GM12891 (cell line): ENCODE data around the gene KIAA1328.

Experiments used
- DNase-seq: peaks from one replicate; pipeline ENCODE4 v3.0.0; 2011; ENCODE audit warnings: low spot score; ENCODE audit not compliant: insufficient read length
- FAIRE-seq: peaks from 2 replicates; lab custom pipeline; 2011; peaks lifted over from hg19 to GRCh38; lab: Jason Lieb, UNC
- PAX5 ChIP-seq: IDR thresholded peaks from 2 replicates; pipeline ENCODE4 v1.6.1; 2011; ENCODE audit warnings: low read length, moderate library complexity, mild to moderate bottlenecking; ENCODE audit not compliant: insufficient read depth, severe bottlenecking
- POLR2A ChIP-seq: IDR thresholded peaks from 2 replicates; pipeline ENCODE4 v1.6.1; 2011; ENCODE audit warnings: low read depth, low read length, control low read depth
- POLR2AphosphoS5 ChIP-seq: IDR thresholded peaks from 2 replicates; pipeline ENCODE4 v1.6.1; 2011; ENCODE audit warnings: low read depth, low read length, control low read depth
- POU2F2 ChIP-seq: IDR thresholded peaks from 2 replicates; pipeline ENCODE4 v1.6.1; 2011; ENCODE audit warnings: low read depth, mild to moderate bottlenecking, control low read depth, low read length, moderate library complexity
- SPI1 ChIP-seq: IDR thresholded peaks from 2 replicates; pipeline ENCODE4 v1.6.1; 2011; ENCODE audit warnings: low read depth, low read length, control low read depth
- TAF1 ChIP-seq: IDR thresholded peaks from 2 replicates; pipeline ENCODE4 v1.6.1; 2011; ENCODE audit warnings: low read depth, low read length, control low read depth

The KIAA1328 gene

GRCh38 chr18:36963464-36963863 lies 134.5 kb downstream of the KIAA1328 start:
- no peak for TF ChIP-seq PAX5
- no peak for DNase-seq
- no peak for FAIRE-seq

GRCh38 chr18:36974686-36975085 lies 145.8 kb downstream of the KIAA1328 start:
- TF ChIP-seq SPI1, result no peak
- TF ChIP-seq TAF1, result no peak
- no peak for TF ChIP-seq POU2F2
- TF ChIP-seq POLR2A, result no peak
- no peak for TF ChIP-seq PAX5
- no peak for TF ChIP-seq POLR2AphosphoS5
- DNase-seq, result no peak
- FAIRE-seq, result no peak

GRCh38 chr18:36977121-36977520 lies 148.2 kb downstream of the KIAA1328 start:
- FAIRE-seq, result no peak
- TF ChIP-seq POLR2AphosphoS5 (no peak), POU2F2 (no peak), POLR2A (no peak)
- DNase-seq, result no peak

DNA sequence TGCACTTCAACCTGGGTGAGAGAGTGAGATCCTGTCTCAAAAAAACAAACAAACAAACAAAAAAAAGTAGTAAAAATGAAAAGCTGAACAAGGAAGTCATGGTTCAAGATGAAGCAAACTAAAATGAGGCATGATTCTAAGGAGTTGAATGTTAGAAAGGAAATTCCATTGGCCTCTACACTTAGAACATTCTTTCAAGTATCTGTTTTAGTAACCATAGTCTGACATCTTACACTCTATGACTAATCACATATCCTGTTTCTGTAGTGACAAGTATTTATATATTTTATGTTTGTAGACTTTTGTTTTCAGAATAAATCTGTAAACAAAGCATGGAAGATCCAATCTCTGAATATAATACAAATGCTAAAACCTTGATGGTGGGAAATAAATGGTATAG lies 164.1 kb downstream of the KIAA1328 start:
- TF ChIP-seq TAF1 (no peak), POU2F2 (no peak), POLR2A (no peak), PAX5 (no peak), POLR2AphosphoS5 (no peak), SPI1 (no peak)
- DNase-seq, result no peak
- FAIRE-seq, result no peak

GRCh38 chr18:37006742-37007141 lies 177.8 kb downstream of the KIAA1328 start:
- no peak for TF ChIP-seq SPI1
- FAIRE-seq (no peak), DNase-seq (no peak)

DNA sequence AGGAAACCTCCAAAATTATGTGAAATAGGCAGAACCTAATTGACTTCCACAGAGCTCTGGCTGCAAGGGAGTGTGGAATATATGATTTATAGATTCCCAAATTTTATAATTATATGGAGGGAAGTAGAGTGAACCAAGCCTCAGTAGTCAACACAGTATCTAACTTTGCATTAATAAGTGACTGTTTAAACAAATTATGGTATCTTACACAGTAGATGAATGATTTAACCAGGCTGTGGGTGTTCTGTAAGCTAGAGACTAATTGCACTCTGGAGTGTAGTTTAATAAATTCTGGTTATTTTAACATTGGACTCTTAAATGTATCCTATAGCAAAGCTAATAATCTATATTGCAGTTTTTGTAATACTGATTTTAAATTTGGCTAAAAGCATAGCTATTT lies 183.5 kb downstream of the KIAA1328 start:
- TF ChIP-seq PAX5 (no peak), SPI1 (no peak), POLR2A (no peak), POLR2AphosphoS5 (no peak), POU2F2 (no peak), TAF1 (no peak)
- DNase-seq (no peak), FAIRE-seq (no peak)

DNA sequence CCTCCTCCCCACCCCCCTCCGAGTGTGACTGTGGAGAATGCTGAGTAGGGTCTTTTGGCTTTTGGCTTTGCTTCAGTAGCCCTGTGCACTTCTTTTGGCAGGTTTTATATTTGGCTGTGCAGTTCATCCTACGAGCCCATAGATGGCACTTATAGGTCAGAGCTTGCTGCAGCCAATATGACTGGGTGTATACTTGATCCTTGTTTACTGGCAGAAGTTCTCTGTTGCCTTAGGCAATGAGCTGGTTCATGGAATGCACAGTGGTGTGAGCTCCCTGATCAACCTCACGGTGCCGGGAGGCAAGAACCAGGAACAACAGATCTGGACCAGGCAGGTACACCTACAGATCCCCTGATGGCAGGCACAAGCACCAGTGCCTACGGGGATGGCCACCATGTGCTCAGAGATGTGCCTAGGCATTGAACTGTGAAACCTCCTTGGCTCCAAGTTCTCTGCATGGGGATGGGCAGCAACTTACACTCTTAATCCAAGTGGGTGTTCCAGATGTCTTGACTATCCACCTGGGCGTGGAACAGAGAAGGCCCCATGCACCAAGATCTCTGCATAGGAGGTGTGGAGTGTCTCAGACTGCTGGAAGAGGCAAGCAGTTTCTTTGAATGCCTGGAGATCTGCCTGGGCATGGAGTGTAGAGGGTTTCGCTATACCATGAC lies 190.4 kb downstream of the KIAA1328 start:
- no peak for FAIRE-seq
- TF ChIP-seq POLR2AphosphoS5 (no peak), POU2F2 (no peak)
- DNase-seq, result no peak

DNA sequence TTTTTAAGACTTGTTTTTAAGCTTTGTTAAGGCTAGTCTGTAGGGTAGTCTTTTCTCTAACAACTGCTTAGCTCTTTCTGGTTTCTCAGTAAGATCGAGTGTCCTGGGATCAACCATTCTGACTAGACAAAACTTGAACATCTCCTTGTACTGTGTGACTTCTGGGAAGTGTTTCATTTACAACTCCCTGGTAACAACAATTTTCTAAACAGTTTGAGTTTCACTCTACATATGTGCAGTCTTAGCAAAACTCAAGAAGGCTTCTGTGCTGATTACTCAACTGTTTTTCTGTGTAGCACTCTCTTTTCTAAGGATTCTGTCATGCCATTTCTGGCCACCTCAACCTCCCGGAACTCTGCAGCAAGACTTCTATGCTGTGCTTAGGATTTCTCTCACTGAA lies 204.5 kb downstream of the KIAA1328 start:
- TF ChIP-seq POU2F2, result no peak
- TF ChIP-seq SPI1, result no peak
- no peak for TF ChIP-seq POLR2A
- no peak for TF ChIP-seq TAF1
- TF ChIP-seq PAX5, result no peak
- TF ChIP-seq POLR2AphosphoS5, result no peak
- FAIRE-seq (no peak), DNase-seq (no peak)

- DNase-seq, result no peak
- TF ChIP-seq POU2F2 (no peak), PAX5 (no peak), POLR2AphosphoS5 (no peak), SPI1 (no peak), POLR2A (no peak), TAF1 (no peak)
- no peak for FAIRE-seq
Measured at GRCh38 chr18:37042381-37042780, 213.5 kb downstream of the KIAA1328 start.

DNA sequence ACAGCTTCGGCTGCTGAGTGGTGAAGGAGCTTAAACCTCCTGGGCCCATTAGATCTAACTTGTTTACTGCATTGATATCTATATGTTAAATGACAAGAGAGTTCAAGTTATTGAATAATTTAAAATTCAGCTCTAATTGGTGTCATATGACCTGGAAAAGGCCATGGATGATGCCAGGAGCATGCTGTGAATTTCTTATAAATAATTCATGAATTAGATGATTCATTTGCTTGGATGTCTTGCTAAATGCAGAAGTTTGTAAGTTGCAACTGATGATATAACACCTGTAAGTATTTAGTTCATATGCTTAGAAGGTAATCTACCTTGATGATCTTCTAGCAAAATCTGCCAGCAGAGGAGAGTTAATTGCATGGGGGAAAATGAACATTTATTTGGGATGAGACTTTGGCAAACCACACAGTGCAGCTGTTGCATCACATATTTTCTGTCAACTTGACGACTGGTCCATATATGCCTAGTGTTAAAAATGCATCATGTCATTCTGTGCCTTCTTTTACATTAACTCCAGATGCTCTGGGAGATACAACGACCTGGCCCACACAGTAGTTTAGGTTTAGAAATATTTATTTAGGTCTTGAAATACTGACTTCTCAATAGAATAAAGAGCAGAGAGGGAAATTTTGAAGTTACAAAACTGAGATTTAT lies 226.3 kb downstream of the KIAA1328 start:
- DNase-seq, result no peak
- FAIRE-seq, result no peak
- no peak for TF ChIP-seq TAF1
- TF ChIP-seq SPI1, result no peak
- TF ChIP-seq POLR2A, result no peak
- no peak for TF ChIP-seq POLR2AphosphoS5
- TF ChIP-seq POU2F2, result no peak
- no peak for TF ChIP-seq PAX5

GRCh38 chr18:37064187-37064586 lies 235.3 kb downstream of the KIAA1328 start:
- no peak for FAIRE-seq
- TF ChIP-seq POLR2AphosphoS5, result no peak
- TF ChIP-seq TAF1, result no peak
- no peak for TF ChIP-seq POLR2A
- TF ChIP-seq POU2F2, result no peak
- no peak for TF ChIP-seq PAX5
- no peak for TF ChIP-seq SPI1
- DNase-seq, result no peak
